ENCODE measurements around the gene MORN4. TPM values are rescaled to one million over a fixed set of nuclear protein-coding genes. Genes with fewer than 3 reads are reported as not detected.
"Not testable (repeated sequence)": the region's sequence is repeated elsewhere in the genome, so short reads cannot be mapped to it uniquely, and the experiment has no call there.

Gene MORN4
- total RNA-seq, 1 donor from 2014 or later: 2.3 TPM

- intact Hi-C loops (cut with DNase I): no loop called here
- TF ChIP-seq, protein P1, sequence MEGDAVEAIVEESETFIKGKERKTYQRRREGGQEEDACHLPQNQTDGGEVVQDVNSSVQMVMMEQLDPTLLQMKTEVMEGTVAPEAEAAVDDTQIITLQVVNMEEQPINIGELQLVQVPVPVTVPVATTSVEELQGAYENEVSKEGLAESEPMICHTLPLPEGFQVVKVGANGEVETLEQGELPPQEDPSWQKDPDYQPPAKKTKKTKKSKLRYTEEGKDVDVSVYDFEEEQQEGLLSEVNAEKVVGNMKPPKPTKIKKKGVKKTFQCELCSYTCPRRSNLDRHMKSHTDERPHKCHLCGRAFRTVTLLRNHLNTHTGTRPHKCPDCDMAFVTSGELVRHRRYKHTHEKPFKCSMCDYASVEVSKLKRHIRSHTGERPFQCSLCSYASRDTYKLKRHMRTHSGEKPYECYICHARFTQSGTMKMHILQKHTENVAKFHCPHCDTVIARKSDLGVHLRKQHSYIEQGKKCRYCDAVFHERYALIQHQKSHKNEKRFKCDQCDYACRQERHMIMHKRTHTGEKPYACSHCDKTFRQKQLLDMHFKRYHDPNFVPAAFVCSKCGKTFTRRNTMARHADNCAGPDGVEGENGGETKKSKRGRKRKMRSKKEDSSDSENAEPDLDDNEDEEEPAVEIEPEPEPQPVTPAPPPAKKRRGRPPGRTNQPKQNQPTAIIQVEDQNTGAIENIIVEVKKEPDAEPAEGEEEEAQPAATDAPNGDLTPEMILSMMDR (IDR thresholded peaks at IDR 0.05): no peak
- H3K4me3 ChIP-seq: no peak overlapping the region
- no peak for DNase-seq (ENCODE audit: low spot score in 2 of 2)
- H3K36me3 ChIP-seq: no peaks in the 10 kb centered on the region
- peaks cover 0 to 7% of the 10 kb centered on the region in 2 donors for H3K4me1 ChIP-seq
- no peaks in the 10 kb centered on the region for H3K9me3 ChIP-seq
- no peaks in the 10 kb centered on the region for H3K27me3 ChIP-seq
- no peak overlapping the region for H3K27ac ChIP-seq
Measured at GRCh38 chr10:97578171-97578844, 55.0 kb downstream of the MORN4 start.

DNA sequence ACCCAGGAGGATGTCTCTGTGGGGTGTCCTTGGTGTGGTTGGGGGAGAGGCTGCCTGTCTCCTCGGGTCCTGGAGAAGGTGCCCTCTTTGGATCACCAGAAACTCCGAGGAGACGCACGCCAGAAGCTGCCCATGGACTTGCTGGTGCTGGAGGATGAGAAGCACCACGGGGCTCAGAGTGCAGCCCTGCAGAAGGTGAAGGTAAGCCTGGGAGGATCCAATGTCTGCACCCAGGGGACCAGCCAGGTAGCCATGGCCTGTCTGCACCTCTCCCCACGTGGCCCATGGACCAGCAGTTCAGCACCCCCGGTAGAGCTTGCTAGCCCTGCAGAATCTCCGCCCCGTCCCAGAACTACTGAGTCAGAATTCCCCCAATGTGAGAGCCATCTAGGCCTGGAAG, 55.6 kb downstream of the MORN4 start:
- intact Hi-C loops (cut with DNase I): no loop called here
- H3K4me1 ChIP-seq: peaks cover 3 to 8% of the 10 kb centered on the region in 2 donors
- H3K9me3 ChIP-seq: no peaks in the 10 kb centered on the region
- TF ChIP-seq, protein P1 (IDR thresholded peaks at IDR 0.05): no peak
- H3K4me3 ChIP-seq: no peak overlapping the region
- no peaks in the 10 kb centered on the region for H3K27me3 ChIP-seq
- DNase-seq (ENCODE audit: low spot score in 2 of 2): no peak
- H3K27ac ChIP-seq: no peak overlapping the region
- no peaks in the 10 kb centered on the region for H3K36me3 ChIP-seq

DNA sequence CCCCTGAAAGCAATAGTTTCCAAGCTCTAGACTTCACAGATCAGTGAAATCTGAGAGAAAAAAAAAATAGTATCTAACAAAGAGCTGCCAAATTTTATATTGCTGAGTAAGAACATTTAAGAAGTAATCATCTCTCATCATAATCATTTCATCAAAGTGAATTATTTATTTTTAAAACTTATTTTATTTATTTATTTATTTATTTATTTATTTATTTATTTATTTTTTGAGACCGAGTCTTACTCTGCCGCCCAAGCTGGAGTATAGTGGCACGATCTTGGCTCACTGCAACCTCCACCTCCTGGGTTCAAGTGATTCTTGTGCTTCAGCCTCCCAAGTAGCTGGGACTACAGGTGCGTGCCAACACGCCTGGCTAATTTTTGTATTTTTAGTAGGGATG, 56.8 kb downstream of the MORN4 start:
- H3K4me3 ChIP-seq; H3K9me3 ChIP-seq; DNase-seq (ENCODE audit: low spot score in 2 of 2); H3K27me3 ChIP-seq; H3K36me3 ChIP-seq; intact Hi-C loops (cut with DNase I): not testable (repeated sequence)
- peak overlapping the region in 1 of 2 donors; percentile 76 for H3K27ac ChIP-seq
- H3K4me1 ChIP-seq: peaks cover 10 to 14% of the 10 kb centered on the region in 2 donors

DNA sequence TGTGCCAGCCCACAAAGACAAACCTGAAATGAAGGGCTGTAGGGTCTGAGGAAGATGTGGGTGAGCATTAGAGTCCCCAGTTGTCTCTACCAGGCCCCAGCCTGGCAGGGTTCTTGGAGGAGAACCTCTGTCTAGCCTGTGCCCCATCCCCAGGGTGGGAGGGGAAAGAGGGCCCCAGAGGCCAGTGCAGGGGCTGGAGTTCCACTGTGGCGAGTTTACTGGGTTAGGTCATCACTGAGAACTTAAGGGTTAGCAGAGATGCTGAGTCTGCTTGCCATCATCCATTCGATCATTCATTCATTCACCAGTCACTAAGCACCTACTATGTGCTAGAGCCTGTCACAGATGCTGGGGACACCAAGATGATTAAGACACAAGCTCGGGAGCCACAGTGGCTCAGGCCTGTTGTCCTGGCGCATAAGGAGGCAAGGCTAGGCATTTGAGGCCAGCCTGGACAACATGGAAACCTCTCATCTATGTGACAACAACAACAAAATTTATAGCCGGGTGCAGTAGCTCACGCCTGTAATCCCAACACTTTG, 58.1 kb downstream of the MORN4 start:
- Histone ChIP-seq H3K9me3 (no peaks in the 10 kb centered on the region), H3K27me3 (no peaks in the 10 kb centered on the region), H3K27ac (peak overlapping the region; percentile 63 to 76), H3K4me3 (no peak overlapping the region), H3K36me3 (peaks cover 9 to 10% of the 10 kb centered on the region in 2 donors), H3K4me1 (peaks cover 10 to 14% of the 10 kb centered on the region in 2 donors)
- TF ChIP-seq, protein P1 (IDR thresholded peaks at IDR 0.05): no peak
- no peak for DNase-seq (ENCODE audit: low spot score in 2 of 2)
- intact Hi-C loops (cut with DNase I): loop anchor here (1.0 kb wide), 1 partner anchor 18 kb away; no protein-coding TSS in a partner anchor

DNA sequence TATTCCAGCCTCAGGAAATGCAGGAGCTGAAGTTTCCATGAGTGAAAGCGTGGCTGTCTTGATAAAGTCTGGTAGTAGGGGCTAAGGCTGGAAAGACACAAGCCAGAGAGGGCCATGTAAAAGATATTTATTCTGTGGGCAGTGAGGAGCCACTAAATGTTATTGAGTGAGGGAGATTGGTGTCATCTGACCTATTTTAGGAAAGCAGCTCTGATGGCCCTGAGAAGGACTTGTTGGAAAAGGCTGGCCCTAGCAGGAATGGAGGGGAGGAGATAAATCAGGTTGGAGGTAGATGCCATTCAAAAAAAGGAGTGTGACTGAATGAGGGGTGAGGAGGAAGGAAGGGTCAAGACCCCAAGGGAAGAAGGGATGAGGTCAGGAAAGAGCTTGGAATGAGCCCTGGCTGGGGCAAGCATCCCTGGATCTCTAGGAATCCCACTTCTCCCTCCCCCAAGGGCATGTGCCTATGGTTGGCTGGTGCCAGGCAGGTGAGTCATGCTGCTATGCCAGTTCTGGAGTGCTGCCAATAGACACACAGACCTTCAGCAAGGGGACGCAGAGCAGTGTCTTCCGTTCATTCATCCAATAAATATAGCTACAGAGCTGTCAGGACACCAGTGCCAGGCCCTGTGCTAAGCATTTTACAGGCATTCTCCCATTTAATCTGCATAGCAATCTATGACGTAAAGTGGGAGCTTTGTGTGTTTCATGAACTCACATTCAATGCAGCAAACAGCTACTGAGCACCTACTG, 58.8 kb downstream of the MORN4 start:
- peaks cover 10 to 14% of the 10 kb centered on the region in 2 donors for H3K4me1 ChIP-seq
- peak overlapping the region; percentile 63 to 76 for H3K27ac ChIP-seq
- no peak overlapping the region for H3K4me3 ChIP-seq
- H3K9me3 ChIP-seq: no peaks in the 10 kb centered on the region
- TF ChIP-seq, protein P1 (IDR thresholded peaks at IDR 0.05): no peak
- intact Hi-C loops (cut with DNase I): loop anchor here (1.0 kb wide), 3 partner anchors 19 to 66 kb away; partner anchors contain the start of gene PI4K2A
- H3K27me3 ChIP-seq: no peaks in the 10 kb centered on the region
- DNase-seq (ENCODE audit: low spot score in 2 of 2): peak; percentile 57 to 91
- H3K36me3 ChIP-seq: peaks cover 13 to 16% of the 10 kb centered on the region in 2 donors

- Histone ChIP-seq H3K27me3 (no peaks in the 10 kb centered on the region), H3K27ac (peak overlapping the region in 1 of 2 donors; percentile 76), H3K4me3 (no peak overlapping the region), H3K9me3 (no peaks in the 10 kb centered on the region), H3K36me3 (peaks cover 22 to 24% of the 10 kb centered on the region in 2 donors), H3K4me1 (peaks cover 10 to 14% of the 10 kb centered on the region in 2 donors)
- intact Hi-C loops (cut with DNase I): loop anchor here (1.0 kb wide), 2 partner anchors 23 to 67 kb away; partner anchors contain the start of gene PI4K2A
- no peak for DNase-seq (ENCODE audit: low spot score in 2 of 2)
- TF ChIP-seq, protein P1 (IDR thresholded peaks at IDR 0.05): no peak
Measured at GRCh38 chr10:97573672-97574071, 59.6 kb downstream of the MORN4 start.
